GM12878 (cell line): ENCODE results near the gene POU6F2. TPM values are rescaled to one million over a fixed set of nuclear protein-coding genes. Genes with fewer than 3 reads are reported as not detected.

Experiments used
- ATAC-seq: fragments of 200-7000 bp; cut with Tn5 transposase; 3 replicates; pipeline ENCODE4 v1.9.1; 2020; ENCODE audit warnings: mild to moderate bottlenecking, moderate library complexity
- BruUV-seq: library from RNA; stranded (reverse); fragments of 400-500 nt; replicated peaks from 2 replicates; lab custom pipeline; 2021; lab: Mats Ljungman, UMichigan
- CTCF ChIA-PET: fragments of 300-600 bp; sonication (Branson Sonifier 250); formaldehyde crosslinking; extraction: SDS; loops from one replicate; lab custom pipeline; 2021; ENCODE audit warnings: inconsistent platforms; lab: Yijun Ruan, JAX
- POLR2A ChIA-PET: fragments of 350-600 bp; formaldehyde crosslinking; extraction: SDS; loops from one replicate; lab custom pipeline; 2021; ENCODE audit warnings: inconsistent platforms; lab: Charles Lee
- RAD21 ChIA-PET: fragments of 300-600 bp; sonication (Branson Sonifier 250); formaldehyde crosslinking; loops from one replicate; lab custom pipeline; 2023; ENCODE audit warnings: antibody characterized with exemption; ENCODE audit not compliant: unreplicated experiment; lab: Charles Lee
- SMC1A ChIA-PET: fragments of 300-600 bp; sonication (Branson Sonifier 250); formaldehyde crosslinking; loops from one replicate; lab custom pipeline; 2023; ENCODE audit not compliant: unreplicated experiment, uncharacterized antibody; lab: Charles Lee
- DNase-seq: peaks from one replicate; pipeline ENCODE4 v3.0.0-alpha.2; 2011; ENCODE audit warnings: low read depth, low spot score
- FAIRE-seq: peaks from 3 replicates; lab custom pipeline; 2011; peaks lifted over from hg19 to GRCh38; lab: Jason Lieb, UNC
- H2AFZ ChIP-seq: 2 replicates; pipeline ENCODE4 v1.6.0; 2011; ENCODE audit warnings: low read depth, low read length, control low read depth; ENCODE audit not compliant: control insufficient read depth
- H3K27ac ChIP-seq: 2 replicates; pipeline ENCODE4 v1.5.1; 2011; ENCODE audit warnings: control low read depth; ENCODE audit not compliant: control insufficient read depth, insufficient read depth
- H3K27me3 ChIP-seq, 2 experiments: replicated peaks in 1 of 2; 2 replicates each; pipeline versions ENCODE4 v1.6.0 to v1.6.1; 2011; ENCODE audit warnings: low read length in 1 of 2; ENCODE audit not compliant: control insufficient read depth in 2 of 2, insufficient read depth in 2 of 2
- H3K36me3 ChIP-seq, 2 experiments: 2 replicates each; pipeline ENCODE4 v1.5.1; 2011; ENCODE audit warnings: low read length in 1 of 2; ENCODE audit not compliant: control insufficient read depth in 2 of 2, insufficient read depth in 2 of 2
- H3K4me1 ChIP-seq: 2 replicates; pipeline ENCODE4 v1.6.1; 2011; ENCODE audit warnings: mild to moderate bottlenecking, low read length, moderate library complexity, mixed read lengths; ENCODE audit not compliant: control insufficient read depth, insufficient read depth
- H3K4me2 ChIP-seq: 2 replicates; pipeline ENCODE4 v1.6.0; 2011; ENCODE audit warnings: control low read depth; ENCODE audit not compliant: control insufficient read depth, insufficient read depth
- H3K4me3 ChIP-seq: fragments of 200-600 bp; sonication (generic); 2 replicates; pipeline ENCODE4 v1.5.1; 2016
- H3K79me2 ChIP-seq: 2 replicates; pipeline ENCODE4 v1.6.0; 2011; ENCODE audit warnings: low read length; ENCODE audit not compliant: control insufficient read depth, insufficient read depth
- H3K9ac ChIP-seq: 2 replicates; pipeline ENCODE4 v1.8.0; 2011; ENCODE audit warnings: low read length, control low read depth, mixed read lengths; ENCODE audit not compliant: control insufficient read depth, insufficient read depth
- H3K9me3 ChIP-seq: replicated peaks from 3 replicates; pipeline ENCODE4 v1.5.1; 2011; ENCODE audit warnings: mild to moderate bottlenecking, low read length; ENCODE audit not compliant: control insufficient read depth, insufficient read depth
- H4K20me1 ChIP-seq: 2 replicates; pipeline ENCODE4 v1.6.0; 2011; ENCODE audit not compliant: control insufficient read depth, insufficient read depth
- ATF7 ChIP-seq: fragments of 450-650 bp; IDR thresholded peaks from 2 replicates; pipeline ENCODE4 v1.6.1; 2016; ENCODE audit warnings: low read depth, mild to moderate bottlenecking
- CBX3 ChIP-seq: fragments of 200-600 bp; sonication (generic); IDR thresholded peaks from 2 replicates; pipeline ENCODE4 v1.6.1; 2016; ENCODE audit warnings: low read depth, borderline replicate concordance
- E2F4 ChIP-seq: IDR thresholded peaks from 2 replicates; pipeline ENCODE4 v1.6.1; 2012; ENCODE audit warnings: low read depth, low read length, improper control_type of control experiment
- EGR1 ChIP-seq, 2 experiments: IDR thresholded peaks; 1 replicate in 1 of 2; 2 replicates in 1 of 2; pipeline ENCODE4 v1.6.1; 2011 to 2012; ENCODE audit warnings: low read depth in 2 of 2, low read length in 2 of 2, borderline replicate concordance in 1 of 2, mild to moderate bottlenecking in 1 of 2, moderate library complexity in 1 of 2
- FOXK2 ChIP-seq: fragments of 450-650 bp; IDR thresholded peaks from 2 replicates; pipeline ENCODE4 v1.6.1; 2017; ENCODE audit warnings: mild to moderate bottlenecking, moderate library complexity
- KDM1A ChIP-seq: fragments of 200-600 bp; sonication (generic); IDR thresholded peaks from 2 replicates; pipeline ENCODE4 v1.6.1; 2016; ENCODE audit warnings: borderline replicate concordance
- PBX3 ChIP-seq: IDR thresholded peaks from 2 replicates; pipeline ENCODE4 v1.6.1; 2011; ENCODE audit warnings: mild to moderate bottlenecking, low read depth, low read length, moderate library complexity; ENCODE audit not compliant: insufficient replicate concordance
- PKNOX1 ChIP-seq: fragments of 450-650 bp; IDR thresholded peaks from 2 replicates; pipeline ENCODE4 v1.6.1; 2016; ENCODE audit warnings: mild to moderate bottlenecking
- POLR2AphosphoS5 ChIP-seq: IDR thresholded peaks from 2 replicates; pipeline ENCODE4 v1.6.1; 2011; ENCODE audit warnings: mild to moderate bottlenecking, low read length, inconsistent platforms
- RAD21 ChIP-seq: IDR thresholded peaks from 2 replicates; pipeline ENCODE4 v1.6.1; 2011; ENCODE audit warnings: mild to moderate bottlenecking, low read depth, low read length, moderate library complexity; ENCODE audit not compliant: insufficient read depth
- RB1 ChIP-seq: fragments of 450-650 bp; formaldehyde crosslinking; IDR thresholded peaks from 2 replicates; pipeline ENCODE4 v1.6.1; 2017; ENCODE audit warnings: mild to moderate bottlenecking, borderline replicate concordance
- RELB ChIP-seq: fragments of 450-650 bp; IDR thresholded peaks from 2 replicates; pipeline ENCODE4 v1.6.1; 2017; ENCODE audit warnings: low read depth, mild to moderate bottlenecking, moderate library complexity
- YY1 ChIP-seq: IDR thresholded peaks from 2 replicates; pipeline ENCODE4 v1.6.1; 2011; ENCODE audit warnings: low read depth, mild to moderate bottlenecking, low read length
- ZNF274 ChIP-seq: IDR thresholded peaks from one replicate; pipeline ENCODE4 v1.8.0; 2011; ENCODE audit not compliant: insufficient read length, insufficient read depth
- ZNF622 ChIP-seq: fragments of 450-650 bp; IDR thresholded peaks from 2 replicates; pipeline ENCODE4 v1.6.1; 2017; ENCODE audit warnings: mild to moderate bottlenecking, inconsistent platforms
- WGBS: methylation state at CpG from one replicate; pipeline ENCODE4 v1.1.6; 2016; ENCODE audit warnings: low lambda C conversion rate; ENCODE audit not compliant: insufficient replicate concordance, insufficient coverage; ENCODE audit errors: missing lambda C conversion rate; 5-methylcytosine and 5-hydroxymethylcytosine counted together
- in situ Hi-C: fragments of 300-500 bp; cut with MboI; formaldehyde crosslinking; loops from 9 replicates; pipeline ENCODE4 v1.14.3; 2018; ENCODE audit warnings: mixed read lengths
- intact Hi-C: fragments of 100-400 bp; cut with micrococcal nuclease; formaldehyde crosslinking; loops from one replicate; pipeline ENCODE4 v1.14.2; 2022; ENCODE audit not compliant: unreplicated experiment
- polyA plus RNA-seq, 11 experiments: library from polyadenylated mRNA; depleted of rRNA in 4 of 11; unstranded in 6 of 11; stranded (reverse) in 5 of 11; fragments of >200 nt; fragmentation: Nextera tagmentation in 4 of 11; fragmentation: Illumina TruSeq in 1 of 11; extraction: Ambion mirVana in 4 of 11; extraction: Trizol in 1 of 11; gene quantifications; 1 replicate in 1 of 11; 2 replicates in 10 of 11; pipeline versions ENCODE4 v1.2.1 to v1.2.3, GENCODE V29; 2011 to 2016; ENCODE audit warnings: inconsistent platforms in 2 of 11, missing spikeins in 2 of 11, low read depth in 1 of 11
- total RNA-seq, 4 experiments: library from RNA; depleted of rRNA in 3 of 4; stranded (reverse); fragments of >200 nt in 3 of 4; fragmentation: Illumina TruSeq in 1 of 4; extraction: Trizol in 1 of 4; gene quantifications; 2 replicates each; pipeline versions ENCODE4 v1.2.1 to v1.2.3, GENCODE V29; 2013 to 2021

Gene POU6F2
- total and polyA plus RNA-seq, 10 of the 15 experiments (the other 5 are each of a cell fraction or from before 2014, with no cell fraction given), result 0.10 TPM; not detected in 9

- RAD21 ChIA-PET, result interaction anchor here (1.0 to 1.3 kb wide), 2 partner anchors 16 to 174 kb away, joined by 3 read pairs; no protein-coding TSS in a partner anchor
These were observed 314.1 kb downstream of the POU6F2 start for GRCh38 chr7:39291628-39292410.

More at GRCh38 chr7:39291628-39292410, 314.1 kb downstream of the POU6F2 start:
- ATAC-seq, result no peak
- BruUV-seq, result no TSS peak
- Histone ChIP-seq H2AFZ (no peak overlapping the region), H3K4me1 (no peaks in the 10 kb centered on the region), H3K36me3 (no peaks in the 10 kb centered on the region), H3K27ac (no peak overlapping the region), H3K27me3 (no peaks in the 10 kb centered on the region), H3K4me2 (no peak overlapping the region), H3K9me3 (no peaks in the 10 kb centered on the region), H3K9ac (no peak overlapping the region), H4K20me1 (no peaks in the 10 kb centered on the region), H3K79me2 (no peaks in the 10 kb centered on the region), H3K4me3 (no peak overlapping the region)
- no peak for DNase-seq
- FAIRE-seq, result no peak
- TF ChIP-seq ATF7 (no peak), E2F4 (no peak), CBX3 (no peak), ZNF622 (no peak), POLR2AphosphoS5 (no peak), EGR1 (IDR thresholded peaks at IDR 0.05; ENCODE audit: borderline replicate concordance in 1 of 2, low read depth in 2 of 2, low read length in 2 of 2) (no peak), FOXK2 (no peak), RB1 (no peak), ZNF274 (no peak), RELB (no peak), KDM1A (no peak), YY1 (no peak), PKNOX1 (no peak), PBX3 (no peak), RAD21 (no peak)
- in situ Hi-C loops (no loop called here), intact Hi-C loops (no loop called here)
- CTCF ChIA-PET, result interaction anchor here (1.0 to 1.3 kb wide), 2 partner anchors 13 to 19 kb away, joined by 3 to 4 read pairs; no protein-coding TSS in a partner anchor
- POLR2A ChIA-PET, result interaction anchor here (0.6 to 1.6 kb wide), 2 partner anchors 14 to 123 kb away, joined by 3 to 4 read pairs; no protein-coding TSS in a partner anchor
- SMC1A ChIA-PET, result interaction anchor here (0.8 to 1.4 kb wide), 6 partner anchors 8 to 123 kb away, joined by 3 read pairs; no protein-coding TSS in a partner anchor
- WGBS, result 24% methylated on average over 10 of the region's 10 CpGs
